Breast epithelium (tissue), 4 donors: Measurements from ENCODE around the gene ESX1. TPM values are rescaled to one million over a fixed set of nuclear protein-coding genes. Genes with fewer than 3 reads are reported as not detected.

Experiments used
- DNase-seq, 2 donors: peaks; one replicate each; pipeline ENCODE4 v3.0.0-alpha.2; 2019; ENCODE audit warnings: low spot score in 2 of 2
- H3K27ac ChIP-seq, 2 donors: fragments of 200-600 bp; sonication (generic) in 1 of 2; one replicate each; pipeline ENCODE4 v1.5.1; 2016 to 2019; ENCODE audit warnings: mild to moderate bottlenecking in 1 of 2
- H3K27me3 ChIP-seq, 2 donors: fragments of 200-600 bp; sonication (generic) in 1 of 2; one replicate each; pipeline versions ENCODE4 v1.5.1 to v1.6.0; 2017 to 2019; ENCODE audit warnings: control low read depth in 1 of 2, mild to moderate bottlenecking in 1 of 2
- H3K36me3 ChIP-seq: fragments of 200-600 bp; one replicate; pipeline ENCODE4 v1.5.1; 2019
- H3K4me1 ChIP-seq, 2 donors: fragments of 200-600 bp; sonication (generic); one replicate each; pipeline ENCODE4 v1.5.1; 2016 to 2019; ENCODE audit warnings: control low read depth in 1 of 2
- H3K4me3 ChIP-seq, 3 donors: fragments of 200-600 bp; sonication (generic); 1 replicate in 2 of 3; 2 replicates in 1 of 3; pipeline ENCODE4 v1.5.1; 2016 to 2019; ENCODE audit warnings: mild to moderate bottlenecking in 3 of 3, moderate library complexity in 2 of 3
- H3K9me3 ChIP-seq, 2 donors: fragments of 200-600 bp; sonication (generic) in 1 of 2; one replicate each; pipeline ENCODE4 v1.5.1; 2016 to 2019; ENCODE audit warnings: control low read depth in 1 of 2
- CTCF ChIP-seq, 3 donors: fragments of 450-650 bp; IDR thresholded peaks; one replicate each; pipeline ENCODE4 v1.5.1; 2016 to 2017; ENCODE audit warnings: antibody characterized with exemption in 3 of 3, mild to moderate bottlenecking in 3 of 3, moderate library complexity in 3 of 3
- POLR2A ChIP-seq: fragments of 450-650 bp; IDR thresholded peaks from one replicate; pipeline ENCODE4 v1.6.1; 2016; ENCODE audit warnings: antibody characterized with exemption, mild to moderate bottlenecking, moderate library complexity
- POLR2AphosphoS5 ChIP-seq, 3 donors: sonication (generic); formaldehyde crosslinking; IDR thresholded peaks; one replicate each; pipeline ENCODE4 v1.6.1; 2017; ENCODE audit warnings: antibody characterized with exemption in 3 of 3
- intact Hi-C: fragments of 100-400 bp; cut with DNase I; formaldehyde crosslinking; loops from one replicate; pipeline ENCODE4 v1.15.1; 2023; ENCODE audit warnings: low total_unique reads
- total RNA-seq, 3 donors: library from RNA; depleted of rRNA; stranded (reverse); fragments of >200 nt; gene quantifications; one replicate each; pipeline ENCODE4 v1.1.0, GENCODE V29; 2016

Gene ESX1
- total RNA-seq, 3 donors from 2014 or later, result not detected

GRCh38 chrX:104284507-104284906, 29.8 kb upstream of the ESX1 start:
- Histone ChIP-seq H3K4me3 (no peak overlapping the region), H3K9me3 (no peaks in the 10 kb centered on the region), H3K4me1 (no peaks in the 10 kb centered on the region), H3K27me3 (peaks cover 0 to 68% of the 10 kb centered on the region in 2 donors), H3K27ac (no peak overlapping the region), H3K36me3 (no peaks in the 10 kb centered on the region)
- intact Hi-C loops, result no loop called here
- TF ChIP-seq POLR2AphosphoS5 (IDR thresholded peaks at IDR 0.05), result no peak
- TF ChIP-seq CTCF (IDR thresholded peaks at IDR 0.05), result no peak
- TF ChIP-seq POLR2A, result no peak
- no peak for DNase-seq

- no peaks in the 10 kb centered on the region for H3K36me3 ChIP-seq
- H3K9me3 ChIP-seq, result no peaks in the 10 kb centered on the region
- no peak for DNase-seq
- no peak overlapping the region for H3K27ac ChIP-seq
- H3K4me1 ChIP-seq, result no peaks in the 10 kb centered on the region
- no peak overlapping the region for H3K4me3 ChIP-seq
- H3K27me3 ChIP-seq, result peaks cover 0 to 72% of the 10 kb centered on the region in 2 donors
- no peak for TF ChIP-seq CTCF (IDR thresholded peaks at IDR 0.05)
- no peak for TF ChIP-seq POLR2A
- no peak for TF ChIP-seq POLR2AphosphoS5 (IDR thresholded peaks at IDR 0.05)
- intact Hi-C loops, result no loop called here
Measured at GRCh38 chrX:104282166-104282725, 27.5 kb upstream of the ESX1 start.

GRCh38 chrX:104281564-104281963, 26.8 kb upstream of the ESX1 start:
- Histone ChIP-seq H3K27ac (no peak overlapping the region), H3K27me3 (peaks cover 0 to 74% of the 10 kb centered on the region in 2 donors), H3K36me3 (no peaks in the 10 kb centered on the region)

GRCh38 chrX:104280609-104281008, 25.9 kb upstream of the ESX1 start:
- intact Hi-C loops, result no loop called here
- Histone ChIP-seq H3K4me1 (no peaks in the 10 kb centered on the region), H3K36me3 (no peaks in the 10 kb centered on the region), H3K4me3 (no peak overlapping the region), H3K27ac (no peak overlapping the region), H3K9me3 (no peaks in the 10 kb centered on the region), H3K27me3 (peaks cover 0 to 71% of the 10 kb centered on the region in 2 donors)
- no peak for DNase-seq
- TF ChIP-seq POLR2AphosphoS5 (IDR thresholded peaks at IDR 0.05), result no peak
- TF ChIP-seq CTCF (IDR thresholded peaks at IDR 0.05), result no peak
- TF ChIP-seq POLR2A, result no peak

More at GRCh38 chrX:104281564-104281963, 26.8 kb upstream of the ESX1 start:
- Histone ChIP-seq H3K4me3 (no peak overlapping the region), H3K9me3 (no peaks in the 10 kb centered on the region), H3K4me1 (no peaks in the 10 kb centered on the region)
- TF ChIP-seq POLR2A (no peak), CTCF (IDR thresholded peaks at IDR 0.05) (no peak), POLR2AphosphoS5 (IDR thresholded peaks at IDR 0.05) (no peak)
- intact Hi-C loops, result no loop called here
- DNase-seq, result no peak

GRCh38 chrX:104270916-104271512, 16.3 kb upstream of the ESX1 start:
- no peak for TF ChIP-seq POLR2AphosphoS5 (IDR thresholded peaks at IDR 0.05)
- TF ChIP-seq POLR2A, result no peak
- peak; percentile 7 to 30 (median 23) for TF ChIP-seq CTCF (IDR thresholded peaks at IDR 0.05)
- Histone ChIP-seq H3K4me1 (no peaks in the 10 kb centered on the region), H3K27ac (no peak overlapping the region), H3K9me3 (no peaks in the 10 kb centered on the region), H3K36me3 (no peaks in the 10 kb centered on the region), H3K27me3 (peaks cover 0 to 44% of the 10 kb centered on the region in 2 donors), H3K4me3 (peak overlapping the region in 2 of 3 donors; percentile 2 to 15)
- peak in 1 of 2 donors; percentile 22 for DNase-seq
- intact Hi-C loops, result loop anchor here (2.0 kb wide), 1 partner anchor 58 kb away; no protein-coding TSS in a partner anchor
